H1 (cell line): ENCODE data around the gene DEXI. TPM values are rescaled to one million over a fixed set of nuclear protein-coding genes. Genes with fewer than 3 reads are reported as not detected.

Experiments
- BACH1 ChIP-seq: IDR thresholded peaks from 2 replicates; pipeline ENCODE4 v1.6.1; 2012; ENCODE audit warnings: low read length, improper control_type of control experiment
- CREB1 ChIP-seq: IDR thresholded peaks from 2 replicates; pipeline ENCODE4 v1.6.1; 2012; ENCODE audit warnings: inconsistent platforms
- PHF8 ChIP-seq: fragments of 200-600 bp; sonication (generic); conservative IDR thresholded peaks from 2 replicates; pipeline ENCODE4 v1.7.1; 2012; ENCODE audit warnings: low read depth, mild to moderate bottlenecking, inconsistent platforms, low read length, moderate library complexity
- RBBP5 ChIP-seq: IDR thresholded peaks from 2 replicates; pipeline ENCODE4 v1.7.1; 2012; ENCODE audit warnings: low read depth, mild to moderate bottlenecking, inconsistent platforms, low read length, moderate library complexity, borderline replicate concordance
- RNF2 ChIP-seq: fragments of 200-900, 300-1000 bp; sonication (generic); IDR thresholded peaks from 2 replicates; pipeline ENCODE4 v1.7.1; 2016; ENCODE audit warnings: borderline replicate concordance, low read depth, mild to moderate bottlenecking, antibody characterized with exemption, low read length; ENCODE audit not compliant: poor library complexity, severe bottlenecking; ENCODE audit errors: missing control alignments
- SIN3A ChIP-seq, 2 experiments: IDR thresholded peaks in 1 of 2; conservative IDR thresholded peaks in 1 of 2; 2 replicates each; pipeline ENCODE4 v1.6.1; 2011 to 2012; ENCODE audit warnings: low read length in 2 of 2, improper control_type of control experiment in 1 of 2, low read depth in 1 of 2, mild to moderate bottlenecking in 1 of 2
- SP1 ChIP-seq: IDR thresholded peaks from 2 replicates; pipeline ENCODE4 v1.6.1; 2011; ENCODE audit warnings: low read depth, low read length
- TBP ChIP-seq: IDR thresholded peaks from 2 replicates; pipeline ENCODE4 v1.6.1; 2011; ENCODE audit warnings: low read depth, low read length, improper control_type of control experiment
- ZNF274 ChIP-seq: IDR thresholded peaks from 2 replicates; pipeline ENCODE4 v1.7.0; 2012; ENCODE audit warnings: low read length, borderline replicate concordance; ENCODE audit errors: extremely low read depth
- polyA plus RNA-seq, 7 experiments: library from polyadenylated mRNA; depleted of rRNA in 3 of 7; stranded (reverse) in 5 of 7; unstranded in 2 of 7; fragments of >200 nt in 5 of 7; fragments of 200-250 nt in 2 of 7; gene quantifications; 1 replicate in 5 of 7; 2 replicates in 1 of 7; 4 replicates in 1 of 7; pipeline versions ENCODE4 v1.2.1 to v1.2.3, GENCODE V29; 2011 to 2013; ENCODE audit warnings: missing spikeins in 2 of 7, mixed read lengths in 2 of 7
- total RNA-seq: library from RNA; stranded (reverse); fragmentation: NEBNext Ultra II Directional; extraction: Animal tissue kit (Norgen Biotek cat#: 25700); gene quantifications from 2 replicates; pipeline ENCODE4 v1.2.1, GENCODE V29; 2021

DEXI gene
- total and polyA plus RNA-seq, 2 of the 8 experiments (the other 6 are each of a cell fraction or from before 2014, with no cell fraction given) = 39.5 to 47.3 TPM

GRCh38 chr16:10930755-10931093 lies 11.5 kb downstream of the DEXI start (continued):
- TF ChIP-seq PHF8 = no peak
- TF ChIP-seq SP1 = no peak
- no peak for TF ChIP-seq TBP
- no peak for TF ChIP-seq ZNF274
- no peak for TF ChIP-seq RBBP5
- no peak for TF ChIP-seq BACH1
- no peak for TF ChIP-seq SIN3A (conservative IDR thresholded peaks at IDR 0.05 in 1 of 2, IDR thresholded peaks at IDR 0.05 in 1 of 2; ENCODE audit: low read depth in 1 of 2, low read length in 2 of 2)
- no peak for TF ChIP-seq RNF2
- TF ChIP-seq CREB1 = no peak
- TF ChIP-seq, all 59 proteins: peak for 2
